ENCODE data around the gene ZSCAN23. TPM values are rescaled to one million over a fixed set of nuclear protein-coding genes. Genes with fewer than 3 reads are reported as not detected.

ZSCAN23 gene
- total and polyA plus RNA-seq, 4 donors: 0.06 to 0.65 (median 0.42) TPM; not detected in 1

- peaks cover 0 to 3% (median 1%) of the 10 kb centered on the region in 4 donors for H3K4me1 ChIP-seq (ENCODE audit: control insufficient read depth in 4 of 4, insufficient read depth in 4 of 4, low read length in 3 of 4)
- no peak overlapping the region for H3K27ac ChIP-seq (ENCODE audit: low read depth in 1 of 2, low read length in 2 of 2)
- DNase-seq (ENCODE audit: low spot score): no peak
- H3K27me3 ChIP-seq (ENCODE audit: control insufficient read depth in 4 of 4, insufficient read depth in 4 of 4, low read length in 3 of 4): peaks cover 0 to 13% (median 6%) of the 10 kb centered on the region in 4 donors
- H3K4me3 ChIP-seq (ENCODE audit: low read depth in 1 of 3, low read length in 3 of 3): no peak overlapping the region
- WGBS: 93% methylated on average over 3 of the region's 3 CpGs
- TF ChIP-seq ATF3 (IDR thresholded peaks at IDR 0.05): no peak
- no peak for TF ChIP-seq TAF1 (conservative IDR thresholded peaks at IDR 0.05)
- TF ChIP-seq GABPA (IDR thresholded peaks at IDR 0.05 in 1 of 2, conservative IDR thresholded peaks at IDR 0.05 in 1 of 2): no peak
- TF ChIP-seq SP1 (IDR thresholded peaks at IDR 0.05): no peak
- no peak for TF ChIP-seq FOXA2 (IDR thresholded peaks at IDR 0.05)
- H3K9ac ChIP-seq (ENCODE audit: low read depth in 1 of 2, low read length in 2 of 2): no peak overlapping the region
- no peaks in the 10 kb centered on the region for H3K36me3 ChIP-seq (ENCODE audit: control insufficient read depth in 4 of 4, insufficient read depth in 3 of 4, low read depth in 1 of 4, low read length in 3 of 4)
- peaks cover 0 to 4% (median under 1%) of the 10 kb centered on the region in 4 donors for H3K9me3 ChIP-seq (ENCODE audit: control insufficient read depth in 4 of 4, low read length in 3 of 4)
Observed at GRCh38 chr6:28485482-28485881, 42.2 kb upstream of the ZSCAN23 start.

GRCh38 chr6:28480253-28480932 is 37.1 kb upstream of the ZSCAN23 start:
- no peaks in the 10 kb centered on the region for H3K4me1 ChIP-seq (ENCODE audit: control insufficient read depth in 4 of 4, insufficient read depth in 4 of 4, low read length in 3 of 4)
- TF ChIP-seq ATF3 (IDR thresholded peaks at IDR 0.05): no peak
- no peak for TF ChIP-seq GABPA (IDR thresholded peaks at IDR 0.05 in 1 of 2, conservative IDR thresholded peaks at IDR 0.05 in 1 of 2)
- TF ChIP-seq FOXA1 (IDR thresholded peaks at IDR 0.05): no peak
- TF ChIP-seq FOXA2 (IDR thresholded peaks at IDR 0.05): no peak
- TF ChIP-seq HNF4G (IDR thresholded peaks at IDR 0.05): no peak
- TF ChIP-seq NR2F2 (IDR thresholded peaks at IDR 0.05): no peak
- TF ChIP-seq SP1 (IDR thresholded peaks at IDR 0.05): no peak
- TF ChIP-seq REST (IDR thresholded peaks at IDR 0.05): no peak
- TF ChIP-seq MAX (IDR thresholded peaks at IDR 0.05): no peak
- TF ChIP-seq YY1 (IDR thresholded peaks at IDR 0.05): no peak
- no peak for TF ChIP-seq ZBTB33 (IDR thresholded peaks at IDR 0.05)
- H3K27ac ChIP-seq (ENCODE audit: low read depth in 1 of 2, low read length in 2 of 2): no peak overlapping the region
- 62% methylated on average over 9 of the region's 9 CpGs for WGBS
- peaks cover 0 to 12% (median 7%) of the 10 kb centered on the region in 4 donors for H3K27me3 ChIP-seq (ENCODE audit: control insufficient read depth in 4 of 4, insufficient read depth in 4 of 4, low read length in 3 of 4)
- DNase-seq (ENCODE audit: low spot score): no peak
- H3K4me3 ChIP-seq (ENCODE audit: low read depth in 1 of 3, low read length in 3 of 3): no peak overlapping the region
- H3K9ac ChIP-seq (ENCODE audit: low read depth in 1 of 2, low read length in 2 of 2): no peak overlapping the region
- H3K9me3 ChIP-seq (ENCODE audit: control insufficient read depth in 4 of 4, low read length in 3 of 4): peaks cover 0 to 4% (median 0%) of the 10 kb centered on the region in 4 donors
- no peaks in the 10 kb centered on the region for H3K36me3 ChIP-seq (ENCODE audit: control insufficient read depth in 4 of 4, insufficient read depth in 3 of 4, low read depth in 1 of 4, low read length in 3 of 4)

Measured in liver (tissue), 9 donors.